HT1080 (cell line): ENCODE data around the gene PODXL. TPM values are rescaled to one million over a fixed set of nuclear protein-coding genes. Genes with fewer than 3 reads are reported as not detected.

Experiments
- DNase-seq: peaks from one replicate; pipeline ENCODE4 v3.0.0-alpha.2; 2015; ENCODE audit warnings: low read depth
- total RNA-seq: library from RNA; depleted of rRNA; stranded (reverse); fragments of >200 nt; shearing (Covaris generic); gene quantifications from 2 replicates; pipeline ENCODE4 v1.2.3, GENCODE V29; 2014

Gene PODXL
- total RNA-seq, 1 experiment from 2014 or later, result 131 TPM

GRCh38 chr7:131511774-131512535 is 44.5 kb downstream of the PODXL start:
- DNase-seq, result no peak

GRCh38 chr7:131511071-131511470 is 45.4 kb downstream of the PODXL start:
- DNase-seq, result no peak

- no peak for DNase-seq
Observed at GRCh38 chr7:131509781-131510180, 46.6 kb downstream of the PODXL start.

- no peak for DNase-seq
Observed at GRCh38 chr7:131508754-131509486, 47.5 kb downstream of the PODXL start.

GRCh38 chr7:131507592-131508331 is 48.7 kb downstream of the PODXL start:
- DNase-seq, result peak; percentile 78

- no peak for DNase-seq
Observed at GRCh38 chr7:131506597-131506996, 49.8 kb downstream of the PODXL start.

GRCh38 chr7:131505636-131506557 is 50.5 kb downstream of the PODXL start:
- no peak for DNase-seq

- DNase-seq, result peak; percentile 28
Observed at GRCh38 chr7:131505037-131505620, 51.3 kb downstream of the PODXL start.

GRCh38 chr7:131504157-131504899 is 52.1 kb downstream of the PODXL start:
- DNase-seq, result no peak

GRCh38 chr7:131503639-131504038 is 52.8 kb downstream of the PODXL start:
- DNase-seq, result no peak

GRCh38 chr7:131502810-131503508 is 53.5 kb downstream of the PODXL start:
- peak; percentile 40 for DNase-seq

GRCh38 chr7:131501930-131502685 is 54.3 kb downstream of the PODXL start:
- DNase-seq, result no peak

- peak; percentile 66 for DNase-seq
Observed at GRCh38 chr7:131501422-131501821, 55.0 kb downstream of the PODXL start.

GRCh38 chr7:131500357-131500756 is 56.1 kb downstream of the PODXL start:
- DNase-seq, result no peak

GRCh38 chr7:131499801-131500200 is 56.6 kb downstream of the PODXL start:
- DNase-seq, result no peak

GRCh38 chr7:131498237-131498885 is 58.1 kb downstream of the PODXL start:
- DNase-seq, result no peak

GRCh38 chr7:131497454-131497853 is 59.0 kb downstream of the PODXL start:
- no peak for DNase-seq
